GM21717 (cell line): ENCODE results near the gene PCTP.

Source experiments
- ATAC-seq: cut with Tn5 transposase; IDR thresholded peaks from one replicate; pipeline ENCODE4 v1.9.1; 2021; ENCODE audit warnings: mild to moderate bottlenecking, moderate library complexity; ENCODE audit not compliant: unreplicated experiment

The PCTP gene

GRCh38 chr17:55751720-55752250, 934 bp downstream of the PCTP start:
- no peak for ATAC-seq

DNA sequence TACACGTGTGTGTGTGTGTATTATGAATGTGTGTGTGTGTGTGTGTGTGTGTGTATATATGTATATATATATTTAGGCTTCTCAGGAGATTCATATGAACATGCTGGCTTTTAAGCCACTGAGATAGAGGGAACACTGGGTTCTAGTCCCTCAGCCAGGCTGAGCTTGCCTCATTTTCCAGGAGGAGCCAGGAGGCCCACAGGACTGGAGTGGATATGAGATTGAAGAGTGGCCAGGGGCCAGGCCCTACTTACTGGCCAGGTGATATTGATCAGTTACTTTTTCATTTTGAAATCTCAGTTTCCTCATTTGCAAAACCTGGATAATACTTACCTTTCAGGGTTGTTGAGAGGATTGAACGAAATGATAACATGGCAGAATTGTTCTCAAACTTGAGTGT, 5.8 kb downstream of the PCTP start:
- ATAC-seq = no peak

DNA sequence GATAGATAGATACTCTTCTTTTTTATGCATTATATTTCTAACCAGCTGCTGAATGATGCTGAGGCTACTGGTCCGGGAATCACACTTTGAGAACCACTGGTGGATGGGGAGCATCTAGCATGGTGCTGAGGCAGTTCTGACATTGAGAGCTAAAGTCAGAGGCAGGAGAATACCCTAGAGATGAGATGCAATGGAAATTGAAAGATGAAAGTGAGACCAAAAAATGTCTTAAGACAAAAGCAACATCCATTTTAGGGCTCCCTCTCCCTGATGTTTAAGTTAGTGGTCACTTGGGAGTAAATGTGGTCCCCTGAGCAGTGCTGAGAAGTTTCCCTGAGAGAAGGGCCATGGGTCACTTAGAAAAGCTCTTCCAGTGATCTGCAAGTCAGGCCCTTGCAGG, 6.8 kb downstream of the PCTP start:
- ATAC-seq = no peak

GRCh38 chr17:55758171-55758570, 7.3 kb downstream of the PCTP start:
- no peak for ATAC-seq

- no peak for ATAC-seq
These were observed 9.9 kb downstream of the PCTP start for GRCh38 chr17:55760643-55761355.

DNA sequence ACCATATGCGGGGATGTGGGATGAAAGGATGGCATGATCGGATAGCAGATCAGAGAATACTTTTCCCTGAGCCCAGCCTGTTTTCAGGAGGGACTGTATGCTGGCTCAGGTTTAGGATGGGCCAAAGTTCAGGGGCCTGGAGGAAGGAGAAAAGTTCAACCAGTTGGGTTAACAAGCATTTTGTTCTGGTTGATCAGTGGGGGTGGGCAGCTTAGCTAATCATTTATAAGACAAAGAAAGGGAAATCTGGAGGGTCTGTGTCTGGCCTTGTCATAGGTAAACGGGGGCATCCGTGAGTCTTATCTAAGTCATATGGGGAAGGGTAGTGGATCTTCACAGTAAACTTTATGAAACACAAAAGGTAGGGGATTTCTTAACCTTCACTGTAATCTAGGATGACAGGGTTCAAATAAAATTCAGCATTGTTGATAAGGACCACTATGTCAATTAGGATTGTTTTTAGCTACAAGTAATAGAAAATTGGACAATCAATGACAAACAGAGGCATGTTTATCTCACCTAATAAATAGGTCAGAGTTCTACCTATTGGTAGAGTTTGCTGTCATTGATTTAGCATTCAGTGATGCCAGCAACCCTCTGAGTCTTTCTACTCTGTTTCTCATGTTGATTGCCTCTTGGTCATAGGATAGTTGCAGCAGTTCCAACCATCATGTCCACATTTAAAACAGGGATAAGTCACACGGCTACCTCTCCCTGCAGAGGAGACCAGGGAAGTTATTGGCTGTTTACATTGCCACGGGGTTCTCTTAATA, 11.4 kb downstream of the PCTP start:
- no peak for ATAC-seq

DNA sequence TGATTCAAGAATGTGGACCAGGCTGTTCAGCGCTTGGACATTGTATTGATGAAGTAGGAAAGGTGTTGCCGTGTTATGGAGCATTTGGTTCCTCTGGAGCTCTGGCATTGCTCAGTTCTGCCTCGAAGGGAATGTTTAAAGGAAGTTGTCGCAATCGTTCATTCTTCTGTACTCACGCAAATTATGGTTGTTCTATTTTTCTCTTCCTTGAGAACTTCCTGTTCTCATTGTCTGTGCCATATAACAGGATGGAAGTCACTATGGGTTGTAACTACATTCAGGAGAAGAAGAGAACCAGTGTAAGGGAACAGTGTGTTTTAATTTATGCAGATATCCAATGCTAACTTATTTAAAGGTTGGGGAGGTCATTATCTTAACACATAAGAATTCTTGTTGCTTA, 13.0 kb downstream of the PCTP start:
- no peak for ATAC-seq

DNA sequence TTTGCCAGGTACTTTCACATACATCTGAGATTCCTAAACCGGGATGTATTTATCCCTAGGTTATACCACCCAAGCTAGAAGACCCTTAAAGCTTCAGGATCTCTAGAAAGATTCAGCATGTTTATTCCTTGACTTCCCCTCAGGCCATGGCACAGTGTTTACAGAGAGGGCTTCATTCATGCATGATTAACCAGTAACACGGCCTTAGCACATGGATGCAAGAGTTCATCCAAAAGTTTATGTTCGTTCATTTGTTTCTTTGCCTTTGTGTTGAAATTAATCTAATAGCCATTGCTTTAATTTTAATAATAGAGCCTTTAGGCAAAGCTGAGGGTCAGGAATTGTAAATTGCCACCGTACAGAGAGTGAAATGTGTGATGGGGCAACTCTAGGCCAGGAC, 13.8 kb downstream of the PCTP start:
- ATAC-seq = no peak

- ATAC-seq = no peak
These were observed 14.6 kb downstream of the PCTP start for GRCh38 chr17:55765472-55765871.

DNA sequence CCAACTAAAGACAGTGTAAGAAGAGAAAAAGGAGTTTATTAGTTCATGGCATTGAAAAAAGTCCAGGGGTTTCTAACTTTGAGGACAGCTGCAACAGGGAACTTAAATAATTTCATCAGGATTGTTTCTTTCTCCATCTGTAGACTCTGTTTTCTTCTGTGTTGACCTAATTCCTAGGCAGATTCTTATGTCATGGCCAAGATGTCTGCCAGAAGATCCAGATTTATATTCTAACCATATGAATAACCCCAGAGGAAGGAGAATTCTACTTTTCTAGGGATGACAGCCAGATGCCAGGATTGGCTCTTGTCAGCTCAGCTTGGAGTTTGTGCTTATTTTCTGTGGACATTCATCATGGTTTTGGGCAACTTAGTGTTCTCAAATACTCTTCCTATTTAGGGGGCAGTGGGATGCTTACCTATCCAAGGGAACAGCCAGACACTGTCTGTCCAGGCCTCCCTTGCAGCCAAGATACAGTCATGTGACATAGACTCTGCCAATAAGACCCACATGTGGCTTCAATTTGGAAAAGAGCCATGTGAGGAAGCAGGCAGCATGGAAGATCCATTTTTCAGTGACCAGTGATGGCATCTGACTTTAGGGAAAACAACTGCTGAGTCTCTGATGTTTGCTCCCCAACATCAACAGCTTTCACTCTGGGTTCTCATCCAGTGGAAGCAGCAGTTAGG, 18.2 kb downstream of the PCTP start:
- no peak for ATAC-seq

GRCh38 chr17:55769625-55770000, 18.8 kb downstream of the PCTP start:
- no peak for ATAC-seq

DNA sequence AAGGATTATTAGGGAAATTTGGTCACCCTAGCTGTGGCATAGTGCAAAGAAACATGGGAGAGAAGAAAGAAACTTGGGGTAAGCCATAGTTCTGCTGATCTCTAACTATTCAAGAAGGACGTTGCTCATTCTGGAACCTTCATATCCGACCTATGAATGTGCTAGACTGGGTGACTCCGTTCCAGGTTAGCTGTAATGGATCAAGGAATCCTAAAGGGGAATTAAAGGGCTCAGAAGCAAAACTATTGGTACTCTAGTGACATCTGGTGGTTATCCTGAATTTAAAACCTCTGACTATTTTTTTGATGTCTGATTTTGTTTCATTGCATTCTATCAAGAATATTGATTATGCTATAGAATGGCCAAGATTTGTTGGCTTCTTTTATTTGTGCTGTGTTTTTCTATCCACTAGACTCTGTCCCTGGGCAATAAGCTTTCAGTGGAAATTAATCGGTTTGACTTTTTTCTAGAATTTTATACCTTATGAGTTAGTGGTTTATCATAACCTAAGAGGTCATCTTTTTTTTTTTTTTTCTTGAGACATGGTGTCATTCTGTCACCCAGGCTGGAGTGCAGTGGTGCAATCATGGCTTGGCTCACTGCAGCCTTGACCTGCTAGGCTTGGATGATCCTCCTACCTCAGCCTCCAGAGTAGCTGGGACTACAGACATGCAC, 19.5 kb downstream of the PCTP start:
- ATAC-seq = no peak

- ATAC-seq = no peak
These were observed 21.2 kb downstream of the PCTP start for GRCh38 chr17:55772086-55772485.

DNA sequence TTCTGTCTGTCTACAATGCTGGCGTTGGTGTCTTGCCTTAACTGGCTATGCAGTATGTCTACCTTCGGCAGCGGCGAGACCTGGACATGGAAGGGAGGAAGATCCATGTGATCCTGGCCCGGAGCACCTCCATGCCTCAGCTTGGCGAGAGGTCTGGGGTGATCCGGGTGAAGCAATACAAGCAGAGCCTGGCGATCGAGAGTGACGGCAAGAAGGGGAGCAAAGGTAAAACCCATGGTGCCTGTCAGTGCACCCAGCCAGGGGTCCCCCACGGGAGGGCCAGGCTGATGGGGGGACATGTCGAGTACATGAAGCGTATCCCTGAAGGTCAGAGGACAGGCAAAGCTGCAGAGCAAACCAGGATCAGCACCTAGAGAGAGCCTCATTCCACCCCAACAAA, 22.8 kb downstream of the PCTP start:
- no peak for ATAC-seq

DNA sequence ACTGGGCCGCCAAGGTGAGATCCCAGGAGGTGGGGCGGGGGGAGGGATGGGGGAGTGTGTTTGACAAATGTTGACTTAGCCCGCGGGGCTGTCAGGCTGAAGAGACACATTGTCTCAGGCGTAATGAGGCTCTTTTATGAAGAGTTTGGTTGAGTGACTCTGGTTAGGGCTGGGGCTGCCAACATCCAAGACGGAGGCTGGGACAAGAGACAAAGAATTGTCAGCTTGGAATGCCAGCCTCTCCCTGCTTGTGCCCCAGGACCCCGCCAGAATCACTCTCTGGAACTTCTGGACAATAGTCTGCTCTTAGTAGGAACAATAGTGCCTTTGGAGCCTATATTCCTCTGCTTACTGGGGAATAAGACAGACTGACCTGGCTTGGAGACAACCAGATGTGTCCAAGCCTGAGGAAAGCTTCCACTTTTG, 24.0 kb downstream of the PCTP start:
- no peak for ATAC-seq

DNA sequence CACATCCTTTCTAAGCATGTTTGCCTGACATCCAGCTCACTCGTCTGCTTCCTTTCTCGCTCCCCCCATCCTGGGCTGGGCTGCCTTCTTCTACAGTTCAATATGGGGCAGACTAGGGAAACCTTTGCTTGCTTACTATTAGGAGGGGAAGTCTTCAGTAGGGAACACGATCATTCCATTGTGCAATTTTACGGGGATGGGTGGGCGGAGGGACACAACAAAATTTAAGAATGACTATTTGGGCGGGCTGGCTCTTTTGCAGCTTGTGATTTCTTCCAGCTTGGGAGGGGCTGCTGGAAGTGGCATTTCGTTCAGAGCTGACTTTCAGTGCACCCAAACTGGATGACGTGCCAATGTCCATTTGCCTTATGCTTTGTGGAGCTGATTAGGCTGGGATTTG, 25.4 kb downstream of the PCTP start:
- ATAC-seq = no peak

DNA sequence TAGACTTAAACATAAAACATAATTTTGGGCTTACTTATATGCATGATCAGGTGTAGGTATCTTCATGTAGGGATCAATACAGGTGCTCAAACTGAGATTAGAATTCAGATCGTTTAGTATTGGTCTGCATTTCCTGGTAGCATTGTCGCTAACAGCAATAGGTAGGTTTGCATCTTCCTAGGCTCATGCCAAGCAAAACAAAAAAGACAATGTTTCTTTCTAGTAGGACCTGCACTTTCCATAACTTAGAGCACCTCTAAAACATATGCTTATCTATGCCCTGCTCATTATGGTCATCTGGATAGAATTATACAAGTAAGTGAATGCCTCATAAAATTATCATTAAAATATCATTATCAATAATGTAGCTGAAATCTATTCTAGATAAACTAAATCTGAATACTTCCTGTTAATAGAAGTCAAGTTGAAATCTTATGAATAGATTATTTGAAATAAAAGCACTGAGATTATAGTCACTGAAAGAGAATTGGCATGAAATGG, 26.7 kb downstream of the PCTP start:
- no peak for ATAC-seq

GRCh38 chr17:55778389-55779118, 27.7 kb downstream of the PCTP start:
- ATAC-seq = no peak

DNA sequence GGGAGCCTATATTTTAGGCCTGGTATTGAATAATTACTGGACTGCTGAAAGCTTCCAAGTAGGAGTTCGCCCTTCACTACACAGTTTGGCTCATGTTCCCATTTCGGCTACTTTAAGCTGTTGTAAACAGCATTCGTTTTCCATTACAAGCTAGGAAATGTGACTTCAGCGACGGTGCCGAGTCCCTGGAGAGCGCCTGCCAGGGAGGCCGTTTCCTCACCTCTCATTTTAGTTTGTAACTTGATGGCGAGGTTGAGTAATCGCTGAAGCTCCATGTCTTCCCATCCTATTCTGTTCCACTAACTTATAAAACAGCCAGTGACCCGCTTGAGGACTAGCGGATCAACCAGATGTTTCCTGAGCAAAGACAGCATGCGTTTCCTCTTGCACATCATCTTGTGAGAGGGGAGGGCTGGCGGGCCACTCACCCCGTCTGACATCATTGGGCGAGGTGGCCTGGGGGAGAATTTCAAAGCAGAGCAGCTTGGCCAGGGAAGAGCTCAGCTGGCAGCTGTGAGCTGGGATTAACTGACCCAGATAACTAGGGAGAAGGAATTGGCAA, 32.9 kb downstream of the PCTP start:
- ATAC-seq = no peak

DNA sequence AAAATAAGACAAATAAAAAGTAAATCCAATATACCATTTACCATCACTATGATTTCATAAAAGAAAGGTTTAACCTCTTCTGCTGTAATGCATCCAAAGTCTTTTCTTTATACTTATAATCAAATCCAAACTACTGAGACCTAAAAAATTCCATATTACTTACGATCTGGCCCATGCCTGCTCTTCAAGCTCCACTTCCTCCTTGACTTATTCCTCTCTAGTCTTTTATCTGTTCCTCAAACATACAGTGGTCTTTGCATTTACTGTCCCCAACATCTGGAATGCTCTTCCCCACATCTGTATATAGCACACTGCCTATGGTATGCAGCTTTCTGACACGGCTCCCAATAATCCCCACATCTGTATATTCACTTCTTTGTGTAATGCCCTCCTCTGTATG, 33.8 kb downstream of the PCTP start:
- no peak for ATAC-seq
